GM23248 (cell line): ENCODE data around the gene MARK3. TPM values are rescaled to one million over a fixed set of nuclear protein-coding genes. Genes with fewer than 3 reads are reported as not detected.

Experiments
- DNase-seq: peaks from one replicate; pipeline ENCODE4 v3.0.0-alpha.2; 2015
- H2AFZ ChIP-seq: fragments of 200-600 bp; sonication (generic); 2 replicates; pipeline ENCODE4 v1.6.1; 2016; ENCODE audit warnings: antibody characterized with exemption
- H3F3A ChIP-seq: fragments of 200-600 bp; sonication (generic); 2 replicates; pipeline ENCODE4 v1.6.1; 2016; ENCODE audit warnings: mild to moderate bottlenecking, antibody characterized with exemption, mixed run types; ENCODE audit not compliant: insufficient read depth
- H3K27ac ChIP-seq: fragments of 200-600 bp; sonication (generic); 2 replicates; pipeline ENCODE4 v1.5.1; 2016; ENCODE audit warnings: mild to moderate bottlenecking
- H3K27me3 ChIP-seq: fragments of 200-600 bp; sonication (generic); replicated peaks from 2 replicates; pipeline ENCODE4 v1.6.1; 2016; ENCODE audit warnings: mild to moderate bottlenecking; ENCODE audit not compliant: insufficient read depth
- H3K36me3 ChIP-seq: fragments of 200-600 bp; sonication (generic); 2 replicates; pipeline ENCODE4 v1.6.1; 2016; ENCODE audit warnings: low read depth, mild to moderate bottlenecking
- H3K4me1 ChIP-seq: fragments of 200-600 bp; sonication (generic); 2 replicates; pipeline ENCODE4 v1.6.1; 2016; ENCODE audit warnings: mild to moderate bottlenecking; ENCODE audit not compliant: insufficient read depth
- H3K4me2 ChIP-seq: fragments of 200-600 bp; sonication (generic); one replicate; pipeline ENCODE4 v1.6.1; 2016; ENCODE audit warnings: mild to moderate bottlenecking; ENCODE audit not compliant: unreplicated experiment
- H3K4me3 ChIP-seq: fragments of 200-600 bp; sonication (generic); 2 replicates; pipeline ENCODE4 v1.5.1; 2016; ENCODE audit warnings: mild to moderate bottlenecking
- H3K79me2 ChIP-seq: fragments of 200-600 bp; sonication (generic); 2 replicates; pipeline ENCODE4 v1.6.1; 2016; ENCODE audit warnings: mild to moderate bottlenecking; ENCODE audit not compliant: insufficient read depth
- H3K9ac ChIP-seq: fragments of 200-600 bp; sonication (generic); 2 replicates; pipeline ENCODE4 v1.6.1; 2016; ENCODE audit warnings: mild to moderate bottlenecking
- H3K9me2 ChIP-seq: fragments of 200-600 bp; sonication (generic); 2 replicates; pipeline ENCODE4 v1.6.1; 2016; ENCODE audit warnings: mixed run types, mild to moderate bottlenecking, moderate library complexity; ENCODE audit not compliant: insufficient read depth
- H3K9me3 ChIP-seq: fragments of 200-600 bp; sonication (generic); one replicate; pipeline ENCODE4 v1.6.1; 2017; ENCODE audit warnings: low read depth
- H4K20me1 ChIP-seq: fragments of 200-600 bp; sonication (generic); 2 replicates; pipeline ENCODE4 v1.6.0; 2016; ENCODE audit not compliant: insufficient read depth
- EZH2 ChIP-seq: fragments of 200-600 bp; sonication (generic); IDR thresholded peaks from 2 replicates; pipeline ENCODE4 v1.6.1; 2018; ENCODE audit warnings: antibody characterized with exemption, mild to moderate bottlenecking; ENCODE audit not compliant: insufficient read depth, poor library complexity, severe bottlenecking
- EZH2phosphoT487 ChIP-seq: fragments of 200-600 bp; sonication (generic); IDR thresholded peaks from 2 replicates; pipeline ENCODE4 v1.6.1; 2018; ENCODE audit warnings: antibody characterized with exemption, moderate library complexity, mild to moderate bottlenecking, low read depth; ENCODE audit not compliant: insufficient read depth
- WGBS, 2 experiments: methylation state at CpG; one replicate each; pipeline ENCODE4 v1.1.6; 2015 to 2017; ENCODE audit warnings: low lambda C conversion rate in 2 of 2, low coverage in 1 of 2; ENCODE audit errors: missing lambda C conversion rate in 2 of 2; 5-methylcytosine and 5-hydroxymethylcytosine counted together
- in situ Hi-C: fragments of 300-500 bp; cut with MboI; formaldehyde crosslinking; loops from 2 replicates; pipeline ENCODE4 v1.15.0; 2020
- polyA plus RNA-seq: library from polyadenylated mRNA; unstranded; fragments of >200 nt; fragmentation: Nextera tagmentation; extraction: Ambion mirVana; gene quantifications from 2 replicates; pipeline ENCODE4 v1.2.1, GENCODE V29; 2016
- total RNA-seq: library from RNA; depleted of rRNA; stranded (reverse); fragments of >200 nt; shearing (Covaris generic); gene quantifications from 2 replicates; pipeline ENCODE4 v1.2.3, GENCODE V29; 2014

Gene MARK3
- total and polyA plus RNA-seq, 2 experiments from 2014 or later, result 32.9 to 80.6 TPM

GRCh38 chr14:103546652-103547454 lies 161.6 kb downstream of the MARK3 start:
- H3K4me3 ChIP-seq, result no peak overlapping the region
- peaks cover 32% of the 10 kb centered on the region for H3K4me1 ChIP-seq
- no peaks in the 10 kb centered on the region; the same call in 1 of the 2 replicates for H3K79me2 ChIP-seq
- TF ChIP-seq EZH2phosphoT487 (no peak), EZH2 (no peak)
- no peak overlapping the region for H3K4me2 ChIP-seq
- 11 to 12% methylated on average over 14 to 20 of the region's 21 CpGs for whole genome bisulfite sequencing, 2 experiments
- no peaks in the 10 kb centered on the region for H3K9me3 ChIP-seq
- H3K27ac ChIP-seq, result no peak overlapping the region
- no peaks in the 10 kb centered on the region for H3K36me3 ChIP-seq
- no peaks in the 10 kb centered on the region for H3K9me2 ChIP-seq
- H2AFZ ChIP-seq, result no peak overlapping the region
- peaks cover 4% of the 10 kb centered on the region for H3F3A ChIP-seq
- no peaks in the 10 kb centered on the region for H4K20me1 ChIP-seq
- no peaks in the 10 kb centered on the region for H3K27me3 ChIP-seq
- in situ Hi-C loops, result no loop called here
- DNase-seq, result peak; percentile 59
- no peak overlapping the region for H3K9ac ChIP-seq

DNA sequence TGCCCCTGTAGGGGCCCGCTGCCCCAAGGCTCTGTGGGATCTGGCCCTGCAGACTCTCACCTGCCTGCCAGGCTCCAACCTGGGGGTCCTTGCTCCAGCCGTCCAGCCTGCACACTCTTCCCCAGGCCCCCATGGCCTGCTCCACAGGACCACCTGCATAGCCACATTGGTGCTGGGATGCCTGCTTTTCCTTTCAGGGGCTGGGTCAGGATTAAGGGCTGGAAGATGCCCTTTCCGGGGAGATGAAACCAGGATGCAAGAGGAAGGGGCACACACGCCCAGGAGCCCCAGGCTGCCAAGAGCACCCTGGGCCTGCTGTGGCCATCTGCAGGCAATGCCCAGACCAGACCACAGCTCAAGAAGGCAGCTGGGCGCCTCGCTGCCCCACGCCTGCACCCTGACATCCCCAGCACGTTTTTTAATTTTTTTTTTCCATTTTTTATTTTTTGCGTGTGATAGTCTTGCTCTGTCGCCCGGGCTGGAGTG lies 162.3 kb downstream of the MARK3 start:
- H3F3A ChIP-seq, result peaks cover 11% of the 10 kb centered on the region
- no peak for TF ChIP-seq EZH2phosphoT487
- no peak for TF ChIP-seq EZH2
- H2AFZ ChIP-seq, result no peak overlapping the region
- H3K9me3 ChIP-seq, result no peaks in the 10 kb centered on the region
- no peak overlapping the region for H3K4me3 ChIP-seq
- no peak for DNase-seq
- H3K36me3 ChIP-seq, result no peaks in the 10 kb centered on the region
- no peaks in the 10 kb centered on the region for H3K27me3 ChIP-seq
- no peaks in the 10 kb centered on the region for H4K20me1 ChIP-seq
- no peak overlapping the region for H3K4me2 ChIP-seq
- peaks cover 33% of the 10 kb centered on the region for H3K4me1 ChIP-seq
- no peaks in the 10 kb centered on the region; the same call in 1 of the 2 replicates for H3K79me2 ChIP-seq
- in situ Hi-C loops, result no loop called here
- 57 to 65% methylated on average over 11 of the region's 11 CpGs for WGBS, 2 experiments
- no peak overlapping the region for H3K9ac ChIP-seq
- no peak overlapping the region for H3K27ac ChIP-seq
- no peaks in the 10 kb centered on the region for H3K9me2 ChIP-seq

GRCh38 chr14:103547941-103548462 lies 162.8 kb downstream of the MARK3 start:
- Histone ChIP-seq H3K27me3 (no peaks in the 10 kb centered on the region), H3K4me1 (peaks cover 32% of the 10 kb centered on the region), H3K79me2 (no peaks in the 10 kb centered on the region; the same call in 1 of the 2 replicates), H3K4me3 (no peak overlapping the region), H3K9ac (no peak overlapping the region), H3K9me2 (no peaks in the 10 kb centered on the region), H3K36me3 (no peaks in the 10 kb centered on the region), H3K9me3 (no peaks in the 10 kb centered on the region), H3K27ac (no peak overlapping the region), H4K20me1 (no peaks in the 10 kb centered on the region), H3F3A (peaks cover 16% of the 10 kb centered on the region), H2AFZ (no peak overlapping the region), H3K4me2 (no peak overlapping the region)
- in situ Hi-C loops, result no loop called here
- 80 to 82% methylated on average over 9 to 18 of the region's 18 CpGs for WGBS, 2 experiments
- DNase-seq, result no peak
- no peak for TF ChIP-seq EZH2
- TF ChIP-seq EZH2phosphoT487, result no peak

GRCh38 chr14:103548463-103549351 lies 163.5 kb downstream of the MARK3 start:
- no peak for TF ChIP-seq EZH2phosphoT487
- no peak for TF ChIP-seq EZH2
- Histone ChIP-seq H3K27ac (no peak overlapping the region), H3K9ac (no peak overlapping the region), H3F3A (peaks cover 17% of the 10 kb centered on the region), H2AFZ (no peak overlapping the region), H4K20me1 (no peaks in the 10 kb centered on the region), H3K9me2 (no peaks in the 10 kb centered on the region), H3K36me3 (no peaks in the 10 kb centered on the region), H3K4me3 (no peak overlapping the region), H3K79me2 (no peaks in the 10 kb centered on the region; the same call in 1 of the 2 replicates), H3K4me2 (no peak overlapping the region), H3K9me3 (no peaks in the 10 kb centered on the region), H3K27me3 (no peaks in the 10 kb centered on the region), H3K4me1 (peaks cover 29% of the 10 kb centered on the region)
- in situ Hi-C loops, result no loop called here
- DNase-seq, result no peak
- 74 to 78% methylated on average over 25 to 26 of the region's 27 CpGs for WGBS, 2 experiments
